Breast epithelium (tissue), 3 donors: Measurements from ENCODE around the gene PTPN14.

Experiments
- POLR2A ChIP-seq: fragments of 450-650 bp; IDR thresholded peaks from one replicate; pipeline ENCODE4 v1.6.1; 2016; ENCODE audit warnings: antibody characterized with exemption, mild to moderate bottlenecking, moderate library complexity
- POLR2AphosphoS5 ChIP-seq, 3 donors: sonication (generic); formaldehyde crosslinking; IDR thresholded peaks; one replicate each; pipeline ENCODE4 v1.6.1; 2017; ENCODE audit warnings: antibody characterized with exemption in 3 of 3
- TF ChIP-seq, protein P1 (sequence below), 3 donors: fragments of 450-650 bp; IDR thresholded peaks; one replicate each; pipeline ENCODE4 v1.5.1; 2016 to 2017; ENCODE audit warnings: antibody characterized with exemption in 3 of 3, mild to moderate bottlenecking in 3 of 3, moderate library complexity in 3 of 3

DNA sequence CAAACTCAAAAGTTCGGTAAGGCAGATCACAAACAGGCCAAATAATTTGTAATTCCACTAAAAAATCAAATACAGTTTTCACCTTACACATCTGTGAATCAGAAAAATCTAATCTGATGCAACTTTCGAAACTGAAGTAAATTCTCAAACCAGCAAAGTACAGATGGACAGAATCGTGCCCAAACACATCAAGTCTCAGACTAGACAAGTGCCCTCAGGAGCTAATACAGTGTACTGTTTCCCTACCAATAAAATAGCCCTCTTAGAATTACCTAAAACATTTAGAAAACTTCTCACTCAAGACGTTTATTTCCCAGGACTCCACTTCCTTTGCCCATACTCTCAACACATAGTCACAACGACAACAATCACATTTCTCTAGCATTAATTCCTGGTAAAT lies 136.3 kb downstream of the PTPN14 start:
- TF ChIP-seq, protein P1, sequence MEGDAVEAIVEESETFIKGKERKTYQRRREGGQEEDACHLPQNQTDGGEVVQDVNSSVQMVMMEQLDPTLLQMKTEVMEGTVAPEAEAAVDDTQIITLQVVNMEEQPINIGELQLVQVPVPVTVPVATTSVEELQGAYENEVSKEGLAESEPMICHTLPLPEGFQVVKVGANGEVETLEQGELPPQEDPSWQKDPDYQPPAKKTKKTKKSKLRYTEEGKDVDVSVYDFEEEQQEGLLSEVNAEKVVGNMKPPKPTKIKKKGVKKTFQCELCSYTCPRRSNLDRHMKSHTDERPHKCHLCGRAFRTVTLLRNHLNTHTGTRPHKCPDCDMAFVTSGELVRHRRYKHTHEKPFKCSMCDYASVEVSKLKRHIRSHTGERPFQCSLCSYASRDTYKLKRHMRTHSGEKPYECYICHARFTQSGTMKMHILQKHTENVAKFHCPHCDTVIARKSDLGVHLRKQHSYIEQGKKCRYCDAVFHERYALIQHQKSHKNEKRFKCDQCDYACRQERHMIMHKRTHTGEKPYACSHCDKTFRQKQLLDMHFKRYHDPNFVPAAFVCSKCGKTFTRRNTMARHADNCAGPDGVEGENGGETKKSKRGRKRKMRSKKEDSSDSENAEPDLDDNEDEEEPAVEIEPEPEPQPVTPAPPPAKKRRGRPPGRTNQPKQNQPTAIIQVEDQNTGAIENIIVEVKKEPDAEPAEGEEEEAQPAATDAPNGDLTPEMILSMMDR (IDR thresholded peaks at IDR 0.05) = no peak
- TF ChIP-seq POLR2A (no peak), POLR2AphosphoS5 (IDR thresholded peaks at IDR 0.05) (no peak)
